ENCODE measurements around the gene HSF4.

HSF4 gene

DNA sequence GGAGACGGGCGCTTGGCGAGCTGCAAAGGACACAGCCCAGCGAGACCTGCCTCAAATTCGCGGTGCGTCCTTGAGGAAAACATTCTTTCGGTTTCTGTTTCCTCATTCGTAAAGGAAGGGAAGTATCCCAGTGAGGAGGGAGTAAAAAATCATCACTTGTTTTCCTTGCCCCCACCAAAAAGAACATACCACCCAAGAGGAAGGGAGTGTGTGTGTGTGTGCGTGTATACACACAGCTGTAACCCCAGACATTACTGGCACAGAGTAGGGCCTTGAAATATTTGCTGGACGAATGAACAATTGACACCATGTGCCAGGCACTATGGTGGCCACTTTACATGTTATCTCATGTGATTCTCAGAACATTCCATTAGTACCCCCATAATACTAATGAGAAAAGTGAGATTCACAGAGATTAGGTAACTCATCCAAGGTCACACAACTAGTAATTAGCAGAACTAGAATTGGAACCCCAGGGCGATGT, 21.1 kb downstream of the HSF4 start:
- TF ChIP-seq, protein P1, sequence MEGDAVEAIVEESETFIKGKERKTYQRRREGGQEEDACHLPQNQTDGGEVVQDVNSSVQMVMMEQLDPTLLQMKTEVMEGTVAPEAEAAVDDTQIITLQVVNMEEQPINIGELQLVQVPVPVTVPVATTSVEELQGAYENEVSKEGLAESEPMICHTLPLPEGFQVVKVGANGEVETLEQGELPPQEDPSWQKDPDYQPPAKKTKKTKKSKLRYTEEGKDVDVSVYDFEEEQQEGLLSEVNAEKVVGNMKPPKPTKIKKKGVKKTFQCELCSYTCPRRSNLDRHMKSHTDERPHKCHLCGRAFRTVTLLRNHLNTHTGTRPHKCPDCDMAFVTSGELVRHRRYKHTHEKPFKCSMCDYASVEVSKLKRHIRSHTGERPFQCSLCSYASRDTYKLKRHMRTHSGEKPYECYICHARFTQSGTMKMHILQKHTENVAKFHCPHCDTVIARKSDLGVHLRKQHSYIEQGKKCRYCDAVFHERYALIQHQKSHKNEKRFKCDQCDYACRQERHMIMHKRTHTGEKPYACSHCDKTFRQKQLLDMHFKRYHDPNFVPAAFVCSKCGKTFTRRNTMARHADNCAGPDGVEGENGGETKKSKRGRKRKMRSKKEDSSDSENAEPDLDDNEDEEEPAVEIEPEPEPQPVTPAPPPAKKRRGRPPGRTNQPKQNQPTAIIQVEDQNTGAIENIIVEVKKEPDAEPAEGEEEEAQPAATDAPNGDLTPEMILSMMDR (IDR thresholded peaks at IDR 0.05; ENCODE audit: low read depth, low read length, missing control alignments), result no peak
- DNase-seq (ENCODE audit: low read depth), result no peak
- H3K4me3 ChIP-seq (ENCODE audit: low read depth, low read length), result no peak overlapping the region

DNA sequence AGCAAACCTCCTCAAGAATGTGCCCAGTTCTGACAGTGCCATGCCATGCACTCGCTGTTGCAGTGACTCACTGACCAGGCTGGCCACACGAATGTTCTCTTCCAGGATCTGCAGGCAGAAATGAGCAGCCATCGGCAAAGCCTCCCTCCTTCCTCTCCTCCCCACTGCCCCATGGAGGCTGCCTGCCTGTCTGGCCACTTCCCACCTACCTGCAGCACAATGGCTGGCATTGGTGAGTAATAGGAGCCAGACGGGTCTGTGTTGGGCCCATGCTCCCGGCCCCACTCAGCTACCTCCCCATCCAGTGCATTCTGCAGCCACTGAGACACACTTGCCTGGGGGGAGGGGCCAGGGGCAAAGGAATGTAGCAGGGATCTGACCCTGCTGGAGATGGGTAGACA, 22.0 kb downstream of the HSF4 start:
- DNase-seq (ENCODE audit: low read depth), result no peak
- H3K4me3 ChIP-seq (ENCODE audit: low read depth, low read length), result no peak overlapping the region
- TF ChIP-seq, protein P1 (IDR thresholded peaks at IDR 0.05; ENCODE audit: low read depth, low read length, missing control alignments), result no peak

DNA sequence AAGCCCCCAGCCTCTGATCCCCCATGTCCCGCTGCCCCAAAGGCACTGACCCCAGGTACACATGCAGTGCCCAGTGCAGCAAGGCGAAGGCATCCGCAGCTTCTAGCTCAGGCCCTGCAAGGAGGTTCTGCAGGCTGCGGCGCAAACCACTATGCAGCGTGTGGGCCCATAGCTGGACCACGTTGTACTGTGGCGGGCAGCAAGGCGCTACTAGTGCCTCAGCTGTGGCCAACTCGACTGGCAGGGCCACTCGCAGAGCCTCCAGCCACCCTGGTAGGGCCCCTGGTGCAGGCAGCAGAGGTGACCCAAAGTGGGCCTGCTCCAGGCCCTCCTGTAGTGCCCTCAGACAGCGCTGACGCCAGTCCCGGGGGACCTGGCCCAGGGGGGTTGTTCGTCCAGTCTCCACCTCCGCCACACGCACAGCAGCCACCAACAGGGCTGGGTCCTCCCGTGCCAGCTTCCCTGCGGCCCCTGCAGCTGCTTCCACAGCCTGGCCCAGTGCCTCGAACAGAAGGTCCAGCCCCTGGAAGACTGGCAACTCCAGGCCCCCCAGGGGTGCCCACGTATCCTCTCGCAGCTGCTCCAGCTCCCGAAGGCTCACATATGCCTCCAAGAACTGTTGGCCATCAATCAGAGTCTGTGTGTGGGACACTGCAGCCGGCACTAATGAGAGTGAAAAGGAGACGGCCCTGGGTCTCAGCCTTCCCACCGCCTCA, 22.8 kb downstream of the HSF4 start:
- TF ChIP-seq, protein P1 (IDR thresholded peaks at IDR 0.05; ENCODE audit: low read depth, low read length, missing control alignments), result no peak
- no peak for DNase-seq (ENCODE audit: low read depth)

DNA sequence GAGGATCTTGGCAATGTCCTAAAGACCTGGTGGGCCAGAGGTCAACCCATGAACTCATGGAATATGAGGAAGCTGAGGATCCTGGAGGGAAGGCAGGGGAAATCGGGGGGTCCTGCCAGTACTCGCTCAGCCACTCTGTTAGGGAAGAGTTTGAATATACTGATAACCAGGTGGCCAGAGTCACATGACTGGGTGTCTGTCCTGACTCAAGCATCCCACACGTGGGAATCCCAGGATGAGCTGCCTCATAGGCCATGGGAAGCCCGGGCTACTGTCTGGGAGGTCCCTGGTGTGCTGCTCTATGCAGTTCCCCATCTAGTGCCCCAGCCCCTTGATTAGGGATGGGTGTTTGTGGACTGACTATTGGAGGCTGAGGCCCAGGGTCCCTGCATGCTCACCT, 23.8 kb downstream of the HSF4 start:
- TF ChIP-seq, protein P1 (IDR thresholded peaks at IDR 0.05; ENCODE audit: low read depth, low read length, missing control alignments), result no peak
- no peak overlapping the region for H3K4me3 ChIP-seq (ENCODE audit: low read depth, low read length)
- DNase-seq (ENCODE audit: low read depth), result no peak

More for the DNA sequence above, 22.8 kb downstream of the HSF4 start:
- no peak overlapping the region for H3K4me3 ChIP-seq (ENCODE audit: low read depth, low read length)

DNA sequence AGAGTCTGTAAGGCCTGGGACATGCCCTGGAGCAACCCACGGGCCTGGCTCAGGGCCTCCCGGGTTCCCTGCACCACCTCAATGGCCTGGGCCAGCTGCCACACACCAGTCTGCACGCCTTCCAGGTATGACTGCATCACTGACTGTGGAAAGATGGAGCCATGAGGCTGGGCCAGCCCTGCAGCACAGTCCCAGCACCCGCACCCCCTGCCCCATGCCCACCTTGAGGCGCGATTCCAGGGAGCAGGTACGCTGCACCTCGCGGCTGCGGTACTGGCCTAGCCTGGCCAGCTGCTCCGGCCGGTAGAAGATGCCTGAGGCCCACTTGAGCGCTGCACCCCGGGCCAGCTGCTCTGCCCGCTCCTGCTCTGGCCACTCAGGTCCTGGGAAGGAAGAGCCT, 24.3 kb downstream of the HSF4 start:
- H3K4me3 ChIP-seq (ENCODE audit: low read depth, low read length), result no peak overlapping the region
- TF ChIP-seq, protein P1 (IDR thresholded peaks at IDR 0.05; ENCODE audit: low read depth, low read length, missing control alignments), result no peak
- DNase-seq (ENCODE audit: low read depth), result no peak

DNA sequence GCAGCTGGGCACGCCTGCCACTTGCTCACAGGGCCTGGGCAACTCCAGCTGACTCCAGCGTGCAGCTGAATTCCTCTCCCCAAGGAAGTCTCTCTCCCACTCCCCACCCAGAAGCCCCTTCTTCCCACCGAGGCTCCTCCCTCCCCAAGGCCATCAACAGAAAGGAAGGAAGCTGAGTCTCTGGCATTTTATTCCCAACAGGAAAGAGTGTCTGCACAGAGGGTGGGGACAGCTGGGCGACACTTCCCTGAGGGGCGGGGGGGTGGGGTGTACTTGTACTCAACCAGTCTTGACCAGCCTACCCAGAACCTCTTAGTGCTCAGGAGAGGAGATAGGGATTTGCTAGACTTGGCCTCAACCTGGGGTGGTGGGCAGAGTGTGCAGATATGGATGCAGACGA, 25.5 kb downstream of the HSF4 start, which contains the start of gene EXOC3L1:
Gene EXOC3L1, minus strand, starts transcription at position 96 of the 400 bp plus-strand sequence. CDS start 460 bp downstream, outside the sequence.
- TF ChIP-seq, protein P1 (IDR thresholded peaks at IDR 0.05; ENCODE audit: low read depth, low read length, missing control alignments), result no peak
- no peak within 1 kb of the TSS for H3K4me3 ChIP-seq (ENCODE audit: low read depth, low read length)
- no peak for DNase-seq (ENCODE audit: low read depth)

Data from GM12864 (cell line).